Right lobe of liver (tissue), 4 donors: ENCODE measurements around the gene PHAF1.

ENCODE experiments used
- POLR2A ChIP-seq: fragments of 450-650 bp; IDR thresholded peaks from one replicate; pipeline ENCODE4 v1.6.1; 2017; ENCODE audit warnings: antibody characterized with exemption, mild to moderate bottlenecking
- TF ChIP-seq, protein P1 (sequence below), 4 donors: fragments of 200-600 bp in 3 of 4; fragments of 450-650 bp in 1 of 4; IDR thresholded peaks; one replicate each; pipeline versions ENCODE4 v1.5.1 to v1.8.0; 2016 to 2022; ENCODE audit warnings: antibody characterized with exemption in 4 of 4, mild to moderate bottlenecking in 2 of 4
- donor health status: DM: no; HTN: no; CAD: no.
- donor health status: DM: no; HTN: no; CAD: no.
- donor health status: DM: no; HTN: yes; CAD: no.

DNA sequence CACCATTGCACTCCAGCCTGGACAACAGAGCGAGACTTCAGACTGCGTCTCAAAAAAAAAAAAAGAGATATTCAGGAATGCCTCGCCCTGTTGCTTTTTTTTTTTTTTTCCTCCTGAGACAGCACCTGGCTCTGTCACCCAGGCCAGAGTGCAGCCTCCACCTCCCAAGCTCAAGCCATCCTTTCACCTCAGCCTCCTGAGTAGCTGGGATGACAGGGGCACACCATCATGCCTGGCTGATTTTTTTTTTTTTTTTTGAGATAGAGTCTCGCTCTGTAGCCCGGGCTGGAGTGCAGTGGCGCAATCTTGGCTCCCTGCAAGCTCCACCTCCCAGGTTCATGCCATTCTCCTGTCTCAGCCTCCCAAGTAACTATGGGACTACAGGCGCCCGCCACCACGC is 8.0 kb downstream of the PHAF1 start:
- TF ChIP-seq, protein P1, sequence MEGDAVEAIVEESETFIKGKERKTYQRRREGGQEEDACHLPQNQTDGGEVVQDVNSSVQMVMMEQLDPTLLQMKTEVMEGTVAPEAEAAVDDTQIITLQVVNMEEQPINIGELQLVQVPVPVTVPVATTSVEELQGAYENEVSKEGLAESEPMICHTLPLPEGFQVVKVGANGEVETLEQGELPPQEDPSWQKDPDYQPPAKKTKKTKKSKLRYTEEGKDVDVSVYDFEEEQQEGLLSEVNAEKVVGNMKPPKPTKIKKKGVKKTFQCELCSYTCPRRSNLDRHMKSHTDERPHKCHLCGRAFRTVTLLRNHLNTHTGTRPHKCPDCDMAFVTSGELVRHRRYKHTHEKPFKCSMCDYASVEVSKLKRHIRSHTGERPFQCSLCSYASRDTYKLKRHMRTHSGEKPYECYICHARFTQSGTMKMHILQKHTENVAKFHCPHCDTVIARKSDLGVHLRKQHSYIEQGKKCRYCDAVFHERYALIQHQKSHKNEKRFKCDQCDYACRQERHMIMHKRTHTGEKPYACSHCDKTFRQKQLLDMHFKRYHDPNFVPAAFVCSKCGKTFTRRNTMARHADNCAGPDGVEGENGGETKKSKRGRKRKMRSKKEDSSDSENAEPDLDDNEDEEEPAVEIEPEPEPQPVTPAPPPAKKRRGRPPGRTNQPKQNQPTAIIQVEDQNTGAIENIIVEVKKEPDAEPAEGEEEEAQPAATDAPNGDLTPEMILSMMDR (IDR thresholded peaks at IDR 0.05), result no peak
- TF ChIP-seq POLR2A, result no peak
